LNCAP (cell line): Measurements from ENCODE around the gene KATNB1.

Experiments used
- CTCF ChIP-seq: fragments of 450-650 bp; IDR thresholded peaks from 2 replicates; pipeline ENCODE4 v1.5.1; 2017; ENCODE audit warnings: mild to moderate bottlenecking

KATNB1 gene

GRCh38 chr16:57759541-57760356, 24.2 kb downstream of the KATNB1 start:
- TF ChIP-seq CTCF: no peak

DNA sequence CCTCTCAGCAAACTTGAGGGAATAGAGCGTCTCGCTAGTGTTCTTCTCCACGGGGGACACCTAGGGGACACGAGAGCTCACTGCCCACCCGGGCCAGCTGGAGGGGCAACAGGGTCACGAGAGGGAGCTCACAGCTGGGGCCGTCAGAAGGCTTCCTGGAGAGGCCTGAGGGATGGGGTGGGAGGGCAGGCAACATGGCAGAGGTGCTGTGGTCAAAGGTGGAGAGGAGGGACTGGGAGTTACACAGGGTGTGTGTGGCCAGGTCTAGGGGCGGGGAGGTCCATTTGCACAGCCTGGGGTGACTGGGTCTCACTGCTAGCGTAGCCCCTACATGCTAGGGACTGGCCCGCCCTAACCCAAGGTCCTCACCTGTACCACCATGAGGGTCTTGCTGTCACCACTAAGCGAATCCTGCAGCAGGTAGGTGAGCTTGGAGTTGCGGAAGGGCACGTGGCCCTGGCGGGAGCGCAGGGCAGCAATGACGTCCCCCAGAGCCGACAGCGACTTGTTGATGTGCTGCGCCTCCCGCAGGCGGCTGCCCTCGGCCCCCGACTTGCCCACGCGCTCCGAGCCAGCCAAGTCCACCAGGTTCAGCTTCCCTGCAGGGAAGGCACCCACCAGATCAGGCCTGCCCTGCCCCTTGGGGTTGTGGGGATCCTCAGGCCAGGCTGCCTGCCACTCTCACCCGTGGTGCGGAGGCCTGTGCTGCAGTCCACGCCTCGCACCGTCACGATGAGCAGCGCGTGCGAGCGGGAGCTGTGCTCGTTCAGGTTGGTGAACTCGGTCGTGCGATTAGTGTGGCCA, 25.0 kb downstream of the KATNB1 start:
- no peak for TF ChIP-seq CTCF

GRCh38 chr16:57761301-57761700, 25.7 kb downstream of the KATNB1 start:
- TF ChIP-seq CTCF: no peak

- no peak for TF ChIP-seq CTCF
Measured at GRCh38 chr16:57761957-57762356, 26.4 kb downstream of the KATNB1 start.

DNA sequence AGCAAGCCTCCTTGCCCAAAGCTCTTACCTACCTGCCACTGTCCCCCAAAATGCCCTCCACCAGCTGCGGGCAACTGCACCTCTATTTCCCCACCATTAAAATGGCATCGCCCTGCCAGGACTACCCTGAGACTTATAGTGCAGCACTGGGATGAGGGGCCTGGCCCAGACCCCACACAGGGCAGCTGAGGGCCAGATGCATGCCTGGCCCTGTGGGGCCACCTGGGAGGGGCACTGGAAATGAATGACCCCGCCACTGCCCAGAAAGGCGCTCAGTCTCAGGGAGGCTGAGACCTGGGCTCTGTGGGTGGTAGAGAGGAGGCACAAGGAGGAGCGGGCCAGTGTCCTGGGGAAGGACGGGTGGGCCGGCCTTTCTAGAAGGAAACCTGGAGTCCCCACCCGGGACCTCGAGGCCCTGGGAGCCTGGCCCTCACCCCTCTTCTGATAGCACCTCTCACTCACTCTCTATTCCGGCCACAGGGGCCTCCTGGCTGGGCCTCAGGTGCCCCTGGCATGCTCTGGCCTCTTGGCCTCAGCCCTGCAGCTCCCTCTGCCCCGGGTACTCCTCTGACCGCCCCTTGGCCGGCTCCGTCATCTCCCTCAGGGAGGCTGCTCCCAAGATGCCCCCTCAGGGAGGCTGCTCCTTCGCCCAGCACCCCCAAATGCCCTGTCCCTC, 26.9 kb downstream of the KATNB1 start:
- TF ChIP-seq CTCF: no peak

DNA sequence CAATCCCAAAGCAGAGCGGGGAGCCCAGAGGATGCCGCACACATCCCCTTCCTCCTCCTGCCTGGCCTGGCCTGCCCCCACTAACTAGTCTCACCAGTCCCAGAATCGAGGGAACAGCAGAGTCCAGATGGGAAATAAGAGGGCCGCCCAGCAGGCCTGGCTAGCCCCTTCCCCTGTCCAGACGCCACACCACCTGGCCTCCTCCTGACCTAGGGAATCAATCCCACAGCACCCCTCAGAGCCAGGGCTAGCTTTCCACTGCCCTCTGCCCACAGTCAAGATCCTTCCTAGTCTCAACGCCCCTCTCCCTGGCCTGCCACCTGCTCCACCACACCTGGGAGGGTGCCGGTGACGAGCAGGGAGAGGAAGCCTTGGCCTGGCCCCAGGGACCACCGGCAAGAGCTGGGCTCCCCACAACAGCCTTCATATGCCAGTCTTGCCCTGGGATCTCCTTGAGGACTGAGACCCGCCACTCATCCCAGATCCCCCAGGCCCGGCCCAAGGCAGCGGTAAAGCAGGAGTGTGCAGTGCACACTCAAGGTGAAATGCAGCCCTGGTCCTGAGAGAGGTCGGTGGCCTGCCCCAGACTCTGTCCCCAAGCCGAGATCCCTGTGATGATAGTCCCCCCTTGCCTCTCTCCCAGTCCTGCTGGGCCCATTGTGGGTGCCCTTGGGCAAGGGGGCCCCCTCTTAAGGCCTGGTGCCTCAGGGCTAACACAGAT, 27.9 kb downstream of the KATNB1 start:
- TF ChIP-seq CTCF: no peak

- no peak for TF ChIP-seq CTCF
Measured at GRCh38 chr16:57764006-57764340, 28.4 kb downstream of the KATNB1 start.
